Loucy (cell line): ENCODE measurements around the gene FEM1B.

Experiments
- CTCF ChIP-seq: fragments of 200-600 bp; sonication (generic); conservative IDR thresholded peaks from 2 replicates; pipeline ENCODE4 v1.5.1; 2014; ENCODE audit warnings: mild to moderate bottlenecking, antibody characterized with exemption, low read length
- EZH2phosphoT487 ChIP-seq: fragments of 200-600 bp; IDR thresholded peaks from 2 replicates; pipeline ENCODE4 v1.6.1; 2018; ENCODE audit warnings: antibody characterized with exemption, mild to moderate bottlenecking, moderate library complexity, borderline replicate concordance

GRCh38 chr15:68244235-68244634, 33.3 kb upstream of the FEM1B start:
- TF ChIP-seq CTCF: no peak
- TF ChIP-seq EZH2phosphoT487: no peak
